ENCODE data around the gene SPINK6.

DNA sequence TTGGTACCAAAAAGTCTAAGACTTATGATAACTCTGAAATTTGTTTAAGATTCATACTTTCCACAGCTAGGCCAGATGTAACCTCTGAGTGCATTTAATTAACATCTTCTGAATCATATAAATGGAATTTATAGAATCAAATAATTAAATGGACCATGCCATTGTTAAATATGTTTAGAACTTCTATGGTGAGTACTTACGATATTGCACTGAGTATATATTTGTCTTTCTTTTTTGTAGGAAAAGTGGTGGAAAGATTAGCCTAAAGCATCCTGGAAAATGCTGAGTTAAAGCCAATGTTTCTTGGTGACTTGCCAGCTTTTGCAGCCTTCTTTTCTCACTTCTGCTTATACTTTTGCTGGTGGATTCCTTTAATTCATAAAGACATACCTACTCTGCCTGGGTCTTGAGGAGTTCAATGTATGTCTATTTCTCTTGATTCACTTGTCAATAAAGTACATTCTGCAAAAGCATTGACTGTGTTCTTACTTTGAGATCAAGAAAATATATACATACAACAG, 11.9 kb downstream of the SPINK6 start:
- TF ChIP-seq EZH2 (IDR thresholded peaks at IDR 0.05) (no peak), POLR2AphosphoS5 (IDR thresholded peaks at IDR 0.05; ENCODE audit: borderline replicate concordance, low read depth, low read length) (no peak)

All from SK-N-MC (cell line).